ENCODE measurements around the gene EREG. TPM values are rescaled to one million over a fixed set of nuclear protein-coding genes. Genes with fewer than 3 reads are reported as not detected.
A peak's percentile ranks its signal among the peaks of the same experiment; 100 is the strongest.

The EREG gene
- total and polyA plus RNA-seq, 2 experiments from 2014 or later, result not detected

DNA sequence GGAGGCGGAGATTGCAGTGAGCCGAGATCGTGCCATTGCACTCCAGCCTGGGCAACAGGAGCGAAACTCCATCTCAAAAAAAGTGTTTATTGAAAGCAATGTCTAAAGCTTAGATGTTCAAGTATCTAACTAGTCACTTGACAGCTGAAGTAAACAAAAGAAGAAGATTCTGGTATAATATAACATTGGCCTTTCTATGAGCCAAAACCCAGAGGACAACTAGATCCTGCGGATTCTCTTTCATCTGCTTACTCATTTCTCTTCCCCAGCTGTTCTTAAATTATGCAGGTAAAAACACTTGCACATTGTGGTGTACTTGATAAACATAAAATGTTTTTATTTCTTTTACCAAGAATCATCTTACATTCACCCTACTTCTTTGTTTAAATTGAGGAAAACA lies 55.9 kb downstream of the EREG start:
- Histone ChIP-seq H3K4me3 (no peak overlapping the region), H3K27ac (no peak overlapping the region)
- TF ChIP-seq, protein P1, sequence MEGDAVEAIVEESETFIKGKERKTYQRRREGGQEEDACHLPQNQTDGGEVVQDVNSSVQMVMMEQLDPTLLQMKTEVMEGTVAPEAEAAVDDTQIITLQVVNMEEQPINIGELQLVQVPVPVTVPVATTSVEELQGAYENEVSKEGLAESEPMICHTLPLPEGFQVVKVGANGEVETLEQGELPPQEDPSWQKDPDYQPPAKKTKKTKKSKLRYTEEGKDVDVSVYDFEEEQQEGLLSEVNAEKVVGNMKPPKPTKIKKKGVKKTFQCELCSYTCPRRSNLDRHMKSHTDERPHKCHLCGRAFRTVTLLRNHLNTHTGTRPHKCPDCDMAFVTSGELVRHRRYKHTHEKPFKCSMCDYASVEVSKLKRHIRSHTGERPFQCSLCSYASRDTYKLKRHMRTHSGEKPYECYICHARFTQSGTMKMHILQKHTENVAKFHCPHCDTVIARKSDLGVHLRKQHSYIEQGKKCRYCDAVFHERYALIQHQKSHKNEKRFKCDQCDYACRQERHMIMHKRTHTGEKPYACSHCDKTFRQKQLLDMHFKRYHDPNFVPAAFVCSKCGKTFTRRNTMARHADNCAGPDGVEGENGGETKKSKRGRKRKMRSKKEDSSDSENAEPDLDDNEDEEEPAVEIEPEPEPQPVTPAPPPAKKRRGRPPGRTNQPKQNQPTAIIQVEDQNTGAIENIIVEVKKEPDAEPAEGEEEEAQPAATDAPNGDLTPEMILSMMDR (IDR thresholded peaks at IDR 0.05; ENCODE audit: low read depth, low read length), result no peak

DNA sequence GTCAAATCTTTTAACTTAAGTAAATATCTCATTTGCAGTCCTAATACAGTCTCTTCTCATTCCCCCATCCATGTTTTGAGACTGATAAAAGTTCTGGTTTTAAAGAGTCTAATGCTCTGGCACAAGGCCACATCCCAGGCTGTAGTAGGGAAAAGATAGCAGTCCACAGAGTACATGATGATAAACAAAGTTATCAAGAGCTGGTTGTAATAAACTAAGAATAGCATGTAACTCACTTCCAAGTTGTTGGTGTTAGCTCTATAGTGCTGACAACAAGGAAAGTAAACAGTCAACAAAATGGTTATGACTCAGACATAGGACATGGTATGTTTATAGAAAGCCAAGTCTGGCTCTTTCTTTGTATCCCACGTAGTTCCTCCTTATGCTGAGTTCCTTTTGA lies 58.2 kb downstream of the EREG start:
- H3K27ac ChIP-seq, result no peak overlapping the region
- peak; percentile 28 to 90 for DNase-seq (ENCODE audit: low read depth in 1 of 2, low spot score in 1 of 2)
- H3K4me3 ChIP-seq, result no peak overlapping the region
- H3K36me3 ChIP-seq, result no peaks in the 10 kb centered on the region
- no peaks in the 10 kb centered on the region for H3K9me3 ChIP-seq (ENCODE audit: low read depth)
- H3K4me1 ChIP-seq (ENCODE audit: low read depth), result no peaks in the 10 kb centered on the region
- no peaks in the 10 kb centered on the region for H3K27me3 ChIP-seq
- TF ChIP-seq, protein P1 (IDR thresholded peaks at IDR 0.05; ENCODE audit: low read depth, low read length), result no peak

More for the DNA sequence above, 55.9 kb downstream of the EREG start:
- no peak for DNase-seq (ENCODE audit: low read depth in 1 of 2, low spot score in 1 of 2)
- Histone ChIP-seq H3K9me3 (ENCODE audit: low read depth) (no peaks in the 10 kb centered on the region), H3K36me3 (no peaks in the 10 kb centered on the region), H3K27me3 (no peaks in the 10 kb centered on the region), H3K4me1 (ENCODE audit: low read depth) (no peaks in the 10 kb centered on the region)

DNA sequence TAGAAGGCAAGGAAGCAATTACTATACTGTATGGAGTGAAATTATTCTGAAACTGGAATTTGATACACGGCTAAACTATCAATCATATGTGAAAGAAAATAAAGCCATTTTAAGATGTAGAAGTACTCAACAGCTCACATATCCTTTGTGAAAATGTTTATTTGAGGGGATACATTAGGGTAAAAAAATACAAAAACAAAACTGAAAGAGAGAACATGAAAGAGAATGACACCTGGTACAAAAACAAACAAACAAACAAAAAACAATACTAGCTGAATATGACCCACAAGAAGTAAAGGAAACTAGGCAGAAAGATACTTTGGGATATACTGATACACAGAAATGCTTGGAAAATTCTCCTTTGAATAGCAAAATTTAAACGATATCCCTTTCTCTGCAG lies 59.2 kb downstream of the EREG start:
- H3K36me3 ChIP-seq, result no peaks in the 10 kb centered on the region
- no peak for DNase-seq (ENCODE audit: low read depth in 1 of 2, low spot score in 1 of 2)
- H3K27ac ChIP-seq, result no peak overlapping the region
- H3K4me1 ChIP-seq (ENCODE audit: low read depth), result no peaks in the 10 kb centered on the region
- TF ChIP-seq, protein P1 (IDR thresholded peaks at IDR 0.05; ENCODE audit: low read depth, low read length), result no peak
- no peak overlapping the region for H3K4me3 ChIP-seq
- H3K27me3 ChIP-seq, result no peaks in the 10 kb centered on the region
- no peaks in the 10 kb centered on the region for H3K9me3 ChIP-seq (ENCODE audit: low read depth)

DNA sequence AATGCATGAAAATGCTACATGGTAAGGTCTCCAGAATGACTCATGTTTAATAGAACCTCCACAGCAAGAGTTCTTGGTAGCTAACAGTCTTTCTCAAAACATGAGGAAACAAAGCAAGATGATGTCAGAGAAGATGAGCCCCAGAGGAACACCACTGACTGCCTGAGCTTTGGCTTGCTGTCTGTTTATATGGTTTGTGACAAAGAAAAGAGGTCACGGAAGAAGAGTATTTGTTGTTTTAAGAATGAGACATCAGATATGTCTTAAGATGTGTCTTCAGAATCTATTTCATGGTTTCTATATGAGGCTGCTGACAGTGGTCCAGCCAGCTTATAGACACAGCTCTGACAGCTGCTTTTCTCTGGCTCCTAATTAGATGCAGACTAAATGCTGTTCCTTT lies 61.2 kb downstream of the EREG start:
- no peak overlapping the region for H3K4me3 ChIP-seq
- no peaks in the 10 kb centered on the region for H3K27me3 ChIP-seq
- H3K36me3 ChIP-seq, result no peaks in the 10 kb centered on the region
- TF ChIP-seq, protein P1 (IDR thresholded peaks at IDR 0.05; ENCODE audit: low read depth, low read length), result no peak
- H3K27ac ChIP-seq, result no peak overlapping the region
- no peaks in the 10 kb centered on the region for H3K9me3 ChIP-seq (ENCODE audit: low read depth)
- DNase-seq (ENCODE audit: low read depth in 1 of 2, low spot score in 1 of 2), result peak in 1 of 2 donors; percentile 66
- H3K4me1 ChIP-seq (ENCODE audit: low read depth), result no peaks in the 10 kb centered on the region

DNA sequence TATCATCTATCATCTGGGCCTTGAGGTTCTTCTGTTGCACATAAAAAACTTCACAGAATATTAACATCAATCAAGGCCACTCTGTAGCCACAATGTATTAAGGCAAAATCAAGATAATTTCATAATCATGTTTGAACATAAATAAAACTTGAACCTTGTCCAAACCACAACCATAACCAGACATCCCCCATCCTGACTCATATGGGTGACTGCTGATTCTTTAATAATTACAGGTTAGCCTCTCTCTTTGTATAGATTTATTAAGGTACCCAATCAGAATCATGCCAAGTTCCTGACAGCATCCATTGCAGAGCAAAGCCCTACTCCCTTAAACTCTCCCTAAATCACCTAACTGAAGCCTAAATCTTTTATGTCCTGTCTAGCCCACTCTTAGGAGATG lies 63.3 kb downstream of the EREG start:
- Histone ChIP-seq H3K4me1 (ENCODE audit: low read depth) (no peaks in the 10 kb centered on the region), H3K9me3 (ENCODE audit: low read depth) (no peaks in the 10 kb centered on the region), H3K27ac (no peak overlapping the region), H3K4me3 (no peak overlapping the region), H3K36me3 (no peaks in the 10 kb centered on the region), H3K27me3 (no peaks in the 10 kb centered on the region)
- TF ChIP-seq, protein P1 (IDR thresholded peaks at IDR 0.05; ENCODE audit: low read depth, low read length), result no peak
- peak in 1 of 2 donors; percentile 46 for DNase-seq (ENCODE audit: low read depth in 1 of 2, low spot score in 1 of 2)
